ENCODE results near the gene ARHGAP33.

DNA sequence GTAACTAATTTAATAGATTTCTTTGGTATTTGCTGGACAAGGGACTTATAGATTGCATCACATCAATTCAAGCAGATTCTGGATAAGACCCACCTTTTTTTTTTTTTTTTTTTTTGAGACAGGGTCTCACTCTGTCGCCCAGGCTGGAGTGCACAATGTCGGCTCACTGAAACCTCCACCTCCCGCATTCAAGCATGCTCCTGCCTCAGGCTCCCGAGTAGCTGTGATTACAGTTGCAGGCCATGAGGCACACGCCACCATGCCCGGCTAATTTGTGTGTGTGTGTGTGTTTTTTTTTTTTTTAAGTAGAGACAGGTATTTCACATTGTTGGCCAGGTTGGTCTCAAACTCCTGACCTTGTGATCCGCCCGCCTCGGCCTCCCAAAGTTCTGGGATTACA lies 41.5 kb downstream of the ARHGAP33 start:
- TF ChIP-seq, protein P1, sequence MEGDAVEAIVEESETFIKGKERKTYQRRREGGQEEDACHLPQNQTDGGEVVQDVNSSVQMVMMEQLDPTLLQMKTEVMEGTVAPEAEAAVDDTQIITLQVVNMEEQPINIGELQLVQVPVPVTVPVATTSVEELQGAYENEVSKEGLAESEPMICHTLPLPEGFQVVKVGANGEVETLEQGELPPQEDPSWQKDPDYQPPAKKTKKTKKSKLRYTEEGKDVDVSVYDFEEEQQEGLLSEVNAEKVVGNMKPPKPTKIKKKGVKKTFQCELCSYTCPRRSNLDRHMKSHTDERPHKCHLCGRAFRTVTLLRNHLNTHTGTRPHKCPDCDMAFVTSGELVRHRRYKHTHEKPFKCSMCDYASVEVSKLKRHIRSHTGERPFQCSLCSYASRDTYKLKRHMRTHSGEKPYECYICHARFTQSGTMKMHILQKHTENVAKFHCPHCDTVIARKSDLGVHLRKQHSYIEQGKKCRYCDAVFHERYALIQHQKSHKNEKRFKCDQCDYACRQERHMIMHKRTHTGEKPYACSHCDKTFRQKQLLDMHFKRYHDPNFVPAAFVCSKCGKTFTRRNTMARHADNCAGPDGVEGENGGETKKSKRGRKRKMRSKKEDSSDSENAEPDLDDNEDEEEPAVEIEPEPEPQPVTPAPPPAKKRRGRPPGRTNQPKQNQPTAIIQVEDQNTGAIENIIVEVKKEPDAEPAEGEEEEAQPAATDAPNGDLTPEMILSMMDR (conservative IDR thresholded peaks at IDR 0.05; ENCODE audit: low read depth in 2 of 2), result no peak
- TF ChIP-seq POLR2AphosphoS5 (IDR thresholded peaks at IDR 0.05; ENCODE audit: low read depth), result no peak
- TF ChIP-seq EZH2 (IDR thresholded peaks at IDR 0.05; ENCODE audit: low read depth, unreplicated experiment), result no peak
- TF ChIP-seq, protein P2, sequence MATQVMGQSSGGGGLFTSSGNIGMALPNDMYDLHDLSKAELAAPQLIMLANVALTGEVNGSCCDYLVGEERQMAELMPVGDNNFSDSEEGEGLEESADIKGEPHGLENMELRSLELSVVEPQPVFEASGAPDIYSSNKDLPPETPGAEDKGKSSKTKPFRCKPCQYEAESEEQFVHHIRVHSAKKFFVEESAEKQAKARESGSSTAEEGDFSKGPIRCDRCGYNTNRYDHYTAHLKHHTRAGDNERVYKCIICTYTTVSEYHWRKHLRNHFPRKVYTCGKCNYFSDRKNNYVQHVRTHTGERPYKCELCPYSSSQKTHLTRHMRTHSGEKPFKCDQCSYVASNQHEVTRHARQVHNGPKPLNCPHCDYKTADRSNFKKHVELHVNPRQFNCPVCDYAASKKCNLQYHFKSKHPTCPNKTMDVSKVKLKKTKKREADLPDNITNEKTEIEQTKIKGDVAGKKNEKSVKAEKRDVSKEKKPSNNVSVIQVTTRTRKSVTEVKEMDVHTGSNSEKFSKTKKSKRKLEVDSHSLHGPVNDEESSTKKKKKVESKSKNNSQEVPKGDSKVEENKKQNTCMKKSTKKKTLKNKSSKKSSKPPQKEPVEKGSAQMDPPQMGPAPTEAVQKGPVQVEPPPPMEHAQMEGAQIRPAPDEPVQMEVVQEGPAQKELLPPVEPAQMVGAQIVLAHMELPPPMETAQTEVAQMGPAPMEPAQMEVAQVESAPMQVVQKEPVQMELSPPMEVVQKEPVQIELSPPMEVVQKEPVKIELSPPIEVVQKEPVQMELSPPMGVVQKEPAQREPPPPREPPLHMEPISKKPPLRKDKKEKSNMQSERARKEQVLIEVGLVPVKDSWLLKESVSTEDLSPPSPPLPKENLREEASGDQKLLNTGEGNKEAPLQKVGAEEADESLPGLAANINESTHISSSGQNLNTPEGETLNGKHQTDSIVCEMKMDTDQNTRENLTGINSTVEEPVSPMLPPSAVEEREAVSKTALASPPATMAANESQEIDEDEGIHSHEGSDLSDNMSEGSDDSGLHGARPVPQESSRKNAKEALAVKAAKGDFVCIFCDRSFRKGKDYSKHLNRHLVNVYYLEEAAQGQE (IDR thresholded peaks at IDR 0.05; ENCODE audit: unreplicated experiment), result no peak
- no peak for TF ChIP-seq CREB1 (CRISPR knock-in tag; IDR thresholded peaks at IDR 0.05; ENCODE audit: low read depth)
- no peak for TF ChIP-seq EZH2phosphoT487 (IDR thresholded peaks at IDR 0.05; ENCODE audit: unreplicated experiment)
- no peak for TF ChIP-seq NANOG (IDR thresholded peaks at IDR 0.05; ENCODE audit: borderline replicate concordance)
- no peak for TF ChIP-seq STAT1 (IDR thresholded peaks at IDR 0.05; ENCODE audit: unreplicated experiment)
- TF ChIP-seq, protein P3, sequence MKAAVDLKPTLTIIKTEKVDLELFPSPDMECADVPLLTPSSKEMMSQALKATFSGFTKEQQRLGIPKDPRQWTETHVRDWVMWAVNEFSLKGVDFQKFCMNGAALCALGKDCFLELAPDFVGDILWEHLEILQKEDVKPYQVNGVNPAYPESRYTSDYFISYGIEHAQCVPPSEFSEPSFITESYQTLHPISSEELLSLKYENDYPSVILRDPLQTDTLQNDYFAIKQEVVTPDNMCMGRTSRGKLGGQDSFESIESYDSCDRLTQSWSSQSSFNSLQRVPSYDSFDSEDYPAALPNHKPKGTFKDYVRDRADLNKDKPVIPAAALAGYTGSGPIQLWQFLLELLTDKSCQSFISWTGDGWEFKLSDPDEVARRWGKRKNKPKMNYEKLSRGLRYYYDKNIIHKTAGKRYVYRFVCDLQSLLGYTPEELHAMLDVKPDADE (IDR thresholded peaks at IDR 0.05), result no peak
- no peak for TF ChIP-seq ZNF331 (CRISPR knock-in tag; IDR thresholded peaks at IDR 0.05; ENCODE audit: low read depth)
- TF ChIP-seq JUNB (IDR thresholded peaks at IDR 0.05; ENCODE audit: unreplicated experiment), result no peak
- TF ChIP-seq ZNF114 (CRISPR knock-in tag; IDR thresholded peaks at IDR 0.05), result no peak
- TF ChIP-seq, protein P4, sequence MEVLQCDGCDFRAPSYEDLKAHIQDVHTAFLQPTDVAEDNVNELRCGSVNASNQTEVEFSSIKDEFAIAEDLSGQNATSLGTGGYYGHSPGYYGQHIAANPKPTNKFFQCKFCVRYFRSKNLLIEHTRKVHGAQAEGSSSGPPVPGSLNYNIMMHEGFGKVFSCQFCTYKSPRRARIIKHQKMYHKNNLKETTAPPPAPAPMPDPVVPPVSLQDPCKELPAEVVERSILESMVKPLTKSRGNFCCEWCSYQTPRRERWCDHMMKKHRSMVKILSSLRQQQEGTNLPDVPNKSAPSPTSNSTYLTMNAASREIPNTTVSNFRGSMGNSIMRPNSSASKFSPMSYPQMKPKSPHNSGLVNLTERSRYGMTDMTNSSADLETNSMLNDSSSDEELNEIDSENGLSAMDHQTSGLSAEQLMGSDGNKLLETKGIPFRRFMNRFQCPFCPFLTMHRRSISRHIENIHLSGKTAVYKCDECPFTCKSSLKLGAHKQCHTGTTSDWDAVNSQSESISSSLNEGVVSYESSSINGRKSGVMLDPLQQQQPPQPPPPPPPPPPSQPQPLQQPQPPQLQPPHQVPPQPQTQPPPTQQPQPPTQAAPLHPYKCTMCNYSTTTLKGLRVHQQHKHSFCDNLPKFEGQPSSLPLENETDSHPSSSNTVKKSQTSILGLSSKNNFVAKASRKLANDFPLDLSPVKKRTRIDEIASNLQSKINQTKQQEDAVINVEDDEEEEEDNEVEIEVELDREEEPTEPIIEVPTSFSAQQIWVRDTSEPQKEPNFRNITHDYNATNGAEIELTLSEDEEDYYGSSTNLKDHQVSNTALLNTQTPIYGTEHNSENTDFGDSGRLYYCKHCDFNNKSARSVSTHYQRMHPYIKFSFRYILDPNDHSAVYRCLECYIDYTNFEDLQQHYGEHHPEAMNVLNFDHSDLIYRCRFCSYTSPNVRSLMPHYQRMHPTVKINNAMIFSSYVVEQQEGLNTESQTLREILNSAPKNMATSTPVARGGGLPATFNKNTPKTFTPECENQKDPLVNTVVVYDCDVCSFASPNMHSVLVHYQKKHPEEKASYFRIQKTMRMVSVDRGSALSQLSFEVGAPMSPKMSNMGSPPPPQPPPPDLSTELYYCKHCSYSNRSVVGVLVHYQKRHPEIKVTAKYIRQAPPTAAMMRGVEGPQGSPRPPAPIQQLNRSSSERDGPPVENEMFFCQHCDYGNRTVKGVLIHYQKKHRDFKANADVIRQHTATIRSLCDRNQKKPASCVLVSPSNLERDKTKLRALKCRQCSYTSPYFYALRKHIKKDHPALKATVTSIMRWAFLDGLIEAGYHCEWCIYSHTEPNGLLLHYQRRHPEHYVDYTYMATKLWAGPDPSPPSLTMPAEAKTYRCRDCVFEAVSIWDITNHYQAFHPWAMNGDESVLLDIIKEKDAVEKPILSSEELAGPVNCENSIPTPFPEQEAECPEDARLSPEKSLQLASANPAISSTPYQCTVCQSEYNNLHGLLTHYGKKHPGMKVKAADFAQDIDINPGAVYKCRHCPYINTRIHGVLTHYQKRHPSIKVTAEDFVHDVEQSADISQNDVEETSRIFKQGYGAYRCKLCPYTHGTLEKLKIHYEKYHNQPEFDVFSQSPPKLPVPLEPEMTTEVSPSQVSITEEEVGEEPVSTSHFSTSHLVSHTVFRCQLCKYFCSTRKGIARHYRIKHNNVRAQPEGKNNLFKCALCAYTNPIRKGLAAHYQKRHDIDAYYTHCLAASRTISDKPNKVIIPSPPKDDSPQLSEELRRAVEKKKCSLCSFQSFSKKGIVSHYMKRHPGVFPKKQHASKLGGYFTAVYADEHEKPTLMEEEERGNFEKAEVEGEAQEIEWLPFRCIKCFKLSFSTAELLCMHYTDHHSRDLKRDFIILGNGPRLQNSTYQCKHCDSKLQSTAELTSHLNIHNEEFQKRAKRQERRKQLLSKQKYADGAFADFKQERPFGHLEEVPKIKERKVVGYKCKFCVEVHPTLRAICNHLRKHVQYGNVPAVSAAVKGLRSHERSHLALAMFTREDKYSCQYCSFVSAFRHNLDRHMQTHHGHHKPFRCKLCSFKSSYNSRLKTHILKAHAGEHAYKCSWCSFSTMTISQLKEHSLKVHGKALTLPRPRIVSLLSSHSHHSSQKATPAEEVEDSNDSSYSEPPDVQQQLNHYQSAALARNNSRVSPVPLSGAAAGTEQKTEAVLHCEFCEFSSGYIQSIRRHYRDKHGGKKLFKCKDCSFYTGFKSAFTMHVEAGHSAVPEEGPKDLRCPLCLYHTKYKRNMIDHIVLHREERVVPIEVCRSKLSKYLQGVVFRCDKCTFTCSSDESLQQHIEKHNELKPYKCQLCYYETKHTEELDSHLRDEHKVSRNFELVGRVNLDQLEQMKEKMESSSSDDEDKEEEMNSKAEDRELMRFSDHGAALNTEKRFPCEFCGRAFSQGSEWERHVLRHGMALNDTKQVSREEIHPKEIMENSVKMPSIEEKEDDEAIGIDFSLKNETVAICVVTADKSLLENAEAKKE (CRISPR knock-in tag; IDR thresholded peaks at IDR 0.05), result no peak

All from GM23338 (cell line).